Effector CD4-positive, alpha-beta T cell (primary cell): ENCODE measurements around the gene RASGEF1B.
"Not testable (repeated sequence)": the region's sequence is repeated elsewhere in the genome, so short reads cannot be mapped to it uniquely, and the experiment has no call there.

Experiments used
- DNase-seq: peaks from one replicate; pipeline ENCODE4 v3.0.0-alpha.2; 2020

The RASGEF1B gene

GRCh38 chr4:81498046-81498445 is 26.3 kb upstream of the RASGEF1B start:
- DNase-seq: no peak

DNA sequence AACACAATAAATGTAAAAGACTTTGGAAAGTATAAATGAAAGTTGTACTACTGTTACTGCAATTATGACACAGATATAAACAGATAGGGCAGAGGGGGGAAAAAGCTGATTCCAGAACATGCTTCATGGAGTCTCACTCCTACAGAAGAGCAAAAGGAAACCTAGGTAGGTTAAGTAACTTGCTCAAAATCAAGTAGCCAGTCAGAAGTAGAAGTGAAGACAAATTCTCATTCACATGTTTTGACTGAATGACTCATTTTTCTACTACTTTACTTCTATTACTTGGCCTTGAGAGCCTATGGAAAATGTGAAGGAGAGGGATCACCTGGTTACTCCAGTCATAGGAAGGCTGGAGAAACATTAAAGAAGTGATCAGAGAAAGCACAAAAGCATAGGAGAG is 23.6 kb upstream of the RASGEF1B start:
- no peak for DNase-seq

GRCh38 chr4:81494031-81494431 is 22.3 kb upstream of the RASGEF1B start:
- DNase-seq: no peak

GRCh38 chr4:81492606-81493230 is 21.0 kb upstream of the RASGEF1B start:
- no peak for DNase-seq

GRCh38 chr4:81491943-81492342 is 20.2 kb upstream of the RASGEF1B start:
- DNase-seq: peak; percentile 7

- DNase-seq: no peak
These were observed 18.9 kb upstream of the RASGEF1B start for GRCh38 chr4:81490403-81491160.

GRCh38 chr4:81486502-81486901 is 14.8 kb upstream of the RASGEF1B start:
- no peak for DNase-seq

DNA sequence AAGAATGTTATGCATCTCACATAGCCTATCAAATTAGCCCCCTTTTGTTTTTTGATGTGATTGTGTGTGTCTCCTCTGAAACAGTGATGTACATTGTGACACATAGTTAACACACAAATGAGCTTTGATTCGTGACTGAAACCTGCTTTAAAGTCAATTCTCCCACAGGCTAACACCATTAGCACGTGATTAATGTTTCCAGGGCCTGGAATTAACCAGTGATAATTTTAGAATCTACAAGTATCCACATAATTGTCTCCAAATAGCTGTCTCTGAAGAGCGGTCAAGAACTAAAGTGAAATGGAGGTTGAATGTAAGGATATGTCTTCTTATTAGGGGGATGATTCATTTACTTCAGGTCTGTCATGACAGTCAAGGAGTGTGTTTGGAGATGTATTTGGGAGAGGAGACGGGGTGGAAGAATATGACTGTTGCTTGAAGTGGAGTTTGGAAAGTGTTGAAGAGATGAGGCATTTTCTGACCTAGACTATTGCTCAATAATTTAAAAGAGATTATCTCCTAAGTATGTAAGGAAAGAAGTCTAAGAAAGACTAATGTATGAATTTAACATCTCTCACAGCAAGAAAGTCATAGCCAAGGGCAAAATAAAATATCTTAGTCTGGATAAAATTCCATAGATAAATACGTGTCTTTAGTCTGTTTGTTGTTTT is 13.7 kb upstream of the RASGEF1B start:
- DNase-seq: no peak

DNA sequence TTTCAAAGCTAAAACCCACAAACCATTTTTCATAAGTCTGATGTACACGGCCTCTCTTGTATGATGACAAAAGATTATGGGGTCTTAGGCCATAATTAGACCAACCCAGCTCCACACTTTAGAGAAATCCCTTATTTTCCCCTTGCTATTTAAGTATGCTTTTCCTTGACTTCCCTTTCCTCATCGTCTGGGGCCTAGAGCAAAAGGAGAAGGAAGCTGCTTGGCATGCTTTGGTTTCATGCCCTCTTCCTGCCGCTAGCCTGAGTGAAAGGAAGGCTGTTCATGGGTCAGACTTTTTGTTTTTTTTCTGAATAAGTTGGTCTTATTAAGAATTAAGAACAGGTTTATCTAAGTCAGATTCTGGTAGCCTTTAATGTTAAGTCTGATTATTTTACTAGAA is 10.6 kb upstream of the RASGEF1B start:
- DNase-seq: no peak

- no peak for DNase-seq
These were observed 9.4 kb upstream of the RASGEF1B start for GRCh38 chr4:81481151-81481550.

DNA sequence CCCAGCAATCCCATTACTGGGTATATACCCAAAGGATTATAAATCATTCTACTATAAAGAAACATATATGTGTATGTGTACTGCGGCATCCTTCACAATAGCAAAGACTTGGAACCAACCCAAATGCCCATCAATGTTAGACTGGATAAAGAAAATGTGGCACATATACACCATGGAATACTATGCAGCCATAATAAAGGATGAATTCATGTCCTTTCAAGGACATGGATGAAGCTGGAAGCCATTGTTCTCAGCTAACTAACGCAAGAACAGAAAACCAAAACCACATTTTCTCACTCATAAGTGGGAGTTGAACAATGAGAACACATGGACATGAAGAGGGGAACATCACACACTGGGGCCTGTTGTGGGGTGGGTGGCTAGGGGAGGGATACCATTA is 7.9 kb upstream of the RASGEF1B start:
- not testable (repeated sequence) for DNase-seq

DNA sequence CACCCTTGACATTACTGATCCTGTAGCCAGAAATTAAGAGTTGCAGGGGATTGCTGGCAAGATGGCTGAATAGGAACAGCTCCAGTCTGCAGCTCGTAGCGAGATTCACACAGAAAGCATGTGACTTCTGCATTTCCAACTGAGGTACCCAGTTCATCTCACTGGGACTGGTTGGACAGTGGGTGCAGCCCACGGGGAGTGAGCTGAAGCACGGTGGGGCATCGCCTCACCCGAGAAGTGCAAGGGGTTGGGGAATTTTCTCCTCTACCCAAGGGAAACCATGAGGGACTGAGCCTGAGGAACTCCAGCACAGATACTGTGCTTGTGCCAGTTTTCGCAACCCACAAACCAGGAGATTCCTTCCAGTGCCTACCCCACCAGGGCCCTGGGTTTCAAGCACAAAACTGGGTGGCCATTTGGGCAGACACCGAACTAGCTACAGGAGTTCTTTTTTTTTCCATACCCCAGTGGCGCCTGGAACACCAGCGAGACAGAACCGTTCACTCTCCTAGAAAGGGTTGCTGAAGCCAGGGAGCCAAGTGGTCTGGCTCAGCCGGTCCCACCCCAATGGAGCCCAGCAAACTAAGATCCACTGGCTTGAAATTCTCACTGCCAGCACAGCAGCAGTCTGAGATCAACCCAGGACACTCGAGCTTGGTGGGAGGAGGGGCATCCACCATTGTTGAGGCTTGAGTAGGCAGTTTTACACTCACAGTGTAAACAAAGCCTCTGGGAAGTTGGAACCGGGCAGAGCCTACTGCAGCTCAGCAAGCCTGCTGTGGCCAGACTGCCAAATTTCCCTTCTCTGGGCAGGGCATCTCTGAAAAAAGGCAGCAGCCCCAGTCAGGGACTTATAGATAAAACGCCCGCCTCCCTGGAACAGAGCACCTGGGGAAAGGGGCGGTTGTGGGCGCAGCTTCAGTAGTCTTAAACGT is 1.9 kb upstream of the RASGEF1B start:
- DNase-seq: not testable (repeated sequence)

- DNase-seq: no peak
These were observed 825 bp upstream of the RASGEF1B start for GRCh38 chr4:81472281-81473182.

- no peak for DNase-seq
These were observed 464 bp downstream of the RASGEF1B start for GRCh38 chr4:81471298-81471587.

- peak; percentile 14 for DNase-seq
These were observed 1.0 kb downstream of the RASGEF1B start for GRCh38 chr4:81470456-81471297.

- no peak for DNase-seq
These were observed 1.8 kb downstream of the RASGEF1B start for GRCh38 chr4:81469781-81470455.

- no peak for DNase-seq
These were observed 3.0 kb downstream of the RASGEF1B start for GRCh38 chr4:81468678-81469077.

- no peak for DNase-seq
These were observed 4.1 kb downstream of the RASGEF1B start for GRCh38 chr4:81467672-81467964.

DNA sequence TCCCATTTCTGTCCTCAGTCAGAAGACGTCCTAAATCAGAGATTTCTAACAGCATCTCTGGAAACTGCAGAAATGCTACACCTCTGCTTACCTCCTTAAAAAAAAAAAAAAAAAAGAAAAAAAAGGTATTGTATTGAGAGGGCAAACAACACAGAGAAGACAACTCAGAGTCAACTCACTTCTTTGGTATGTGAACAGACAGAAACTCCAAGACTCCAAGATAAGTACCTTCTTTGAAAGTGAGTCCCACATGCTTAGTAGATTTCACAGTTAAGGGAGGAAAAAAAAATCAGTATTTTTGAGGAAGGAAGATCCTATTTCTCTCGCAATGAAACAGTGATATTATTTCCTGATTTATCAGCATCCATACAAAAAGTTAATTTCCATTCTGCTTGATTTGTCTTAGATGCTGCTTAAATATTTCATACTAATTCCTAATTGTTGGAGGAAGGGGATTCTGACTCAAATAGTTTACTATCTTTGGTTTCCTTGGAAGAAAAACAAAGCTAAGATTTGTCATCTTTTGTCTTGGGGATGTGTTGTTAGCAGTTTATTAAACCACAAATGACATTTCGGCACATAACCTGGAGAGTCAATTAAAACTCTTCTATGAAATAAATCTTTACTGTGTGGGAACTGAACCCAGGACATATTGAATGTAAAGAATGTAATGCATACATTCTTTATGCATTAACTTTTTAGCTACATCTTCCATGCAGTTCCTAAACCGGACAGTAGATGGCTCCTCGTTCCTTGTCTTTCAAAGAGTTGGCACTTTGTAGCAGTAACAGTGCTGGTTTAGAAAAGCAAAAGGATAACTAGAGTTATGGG is 4.7 kb downstream of the RASGEF1B start:
- peak; percentile 77 for DNase-seq
